ENCODE measurements around the gene NCKAP1.

The NCKAP1 gene

DNA sequence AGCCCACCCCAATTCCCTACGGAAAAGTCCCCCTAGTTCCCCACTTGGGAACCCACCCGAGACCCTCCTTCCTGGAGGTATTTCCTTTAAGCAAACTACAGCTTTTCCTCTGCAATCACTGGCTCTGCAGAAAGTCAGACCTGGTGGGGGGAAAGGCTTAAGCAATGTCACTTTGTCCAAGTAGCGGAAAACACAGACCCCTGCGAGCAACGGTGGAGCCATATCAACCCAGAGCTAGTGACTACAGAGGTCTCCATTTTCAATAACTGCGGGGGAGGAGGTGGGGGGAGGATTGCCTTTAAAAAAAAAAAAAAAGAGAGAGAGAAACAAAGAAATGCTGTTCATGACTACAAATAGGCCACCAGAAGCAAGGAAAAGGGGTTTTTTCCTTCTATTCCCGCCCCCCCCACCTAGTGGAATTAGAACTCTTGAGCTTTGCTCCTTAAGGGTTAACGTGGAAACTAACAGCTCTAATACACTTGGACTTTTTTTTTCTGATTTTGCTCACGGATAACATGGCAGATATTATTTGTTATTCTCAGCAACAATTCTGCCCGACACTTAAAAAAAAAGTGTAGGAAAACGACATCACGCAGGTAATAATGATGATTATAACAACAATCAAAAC, 170.7 kb downstream of the NCKAP1 start:
- no peak for FAIRE-seq

DNA sequence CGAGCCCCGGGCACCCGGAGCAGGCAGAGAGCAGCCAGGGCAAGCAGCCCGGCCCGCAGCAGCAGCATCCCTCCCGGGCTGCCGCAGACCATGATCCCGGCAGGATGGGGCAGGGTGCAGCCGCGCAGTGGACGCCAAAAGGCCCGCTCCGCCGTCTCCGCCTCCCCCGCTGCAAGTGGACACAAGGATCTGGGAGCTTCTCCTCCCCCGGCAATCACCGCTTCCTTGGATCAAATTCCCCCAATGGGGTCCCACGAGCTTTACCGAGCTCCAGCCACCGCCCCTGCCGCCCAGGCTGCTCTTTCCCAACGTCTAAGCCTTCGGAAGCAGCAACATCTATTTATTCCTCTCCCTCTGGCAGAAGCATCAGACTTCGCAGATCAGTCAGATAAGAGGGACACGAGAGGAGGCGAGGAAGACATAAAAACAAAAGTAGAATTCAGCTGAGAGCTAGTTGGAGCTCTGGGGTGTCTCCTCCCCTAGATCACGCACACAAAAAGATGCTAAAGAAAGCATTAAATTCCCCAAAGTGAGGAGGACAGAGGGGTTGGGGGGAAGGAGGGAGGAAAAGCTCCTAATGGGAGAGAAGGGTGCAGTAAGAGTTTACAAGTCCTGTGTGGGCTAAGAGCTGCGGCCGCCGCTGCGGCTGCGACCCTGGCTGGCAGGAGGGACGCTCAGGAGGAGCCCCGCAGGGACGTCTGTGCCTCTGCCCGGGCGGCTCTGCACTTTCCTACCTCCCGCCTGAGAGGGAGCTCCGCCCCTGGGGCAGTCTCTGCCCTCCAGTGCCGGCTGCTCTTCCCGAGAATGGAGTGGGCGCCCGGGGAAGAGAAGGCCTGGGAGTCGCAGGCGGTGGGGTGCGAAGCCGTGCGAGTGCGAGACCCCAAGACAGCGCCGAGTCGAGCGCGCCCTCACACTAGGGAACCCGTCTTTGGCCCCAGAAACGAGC, 171.5 kb downstream of the NCKAP1 start, which contains the start of gene FRZB:
FRZB (minus strand) TSS at position 177 of the 946 bp plus-strand sequence; CDS start at position 92, 85 bp downstream.
- no peak for FAIRE-seq

DNA sequence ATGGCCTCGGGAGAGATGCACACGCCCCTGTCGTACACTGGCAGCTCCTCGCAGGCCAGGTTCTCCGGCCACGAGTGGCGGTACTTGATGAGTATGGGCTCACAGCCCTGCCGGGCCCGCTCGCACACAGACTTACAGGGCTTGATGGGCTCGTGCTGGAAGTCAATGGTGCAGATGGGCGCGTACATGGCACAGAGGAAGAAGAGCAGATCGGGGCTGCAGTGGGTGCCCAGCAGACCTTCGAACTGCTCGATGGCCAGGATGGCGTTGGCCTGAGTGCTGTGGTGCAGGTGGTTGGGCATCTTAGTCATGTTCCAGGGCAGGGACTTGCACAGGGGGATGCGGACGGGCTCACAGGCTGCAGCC, 172.2 kb downstream of the NCKAP1 start:
- no peak for FAIRE-seq

DNA sequence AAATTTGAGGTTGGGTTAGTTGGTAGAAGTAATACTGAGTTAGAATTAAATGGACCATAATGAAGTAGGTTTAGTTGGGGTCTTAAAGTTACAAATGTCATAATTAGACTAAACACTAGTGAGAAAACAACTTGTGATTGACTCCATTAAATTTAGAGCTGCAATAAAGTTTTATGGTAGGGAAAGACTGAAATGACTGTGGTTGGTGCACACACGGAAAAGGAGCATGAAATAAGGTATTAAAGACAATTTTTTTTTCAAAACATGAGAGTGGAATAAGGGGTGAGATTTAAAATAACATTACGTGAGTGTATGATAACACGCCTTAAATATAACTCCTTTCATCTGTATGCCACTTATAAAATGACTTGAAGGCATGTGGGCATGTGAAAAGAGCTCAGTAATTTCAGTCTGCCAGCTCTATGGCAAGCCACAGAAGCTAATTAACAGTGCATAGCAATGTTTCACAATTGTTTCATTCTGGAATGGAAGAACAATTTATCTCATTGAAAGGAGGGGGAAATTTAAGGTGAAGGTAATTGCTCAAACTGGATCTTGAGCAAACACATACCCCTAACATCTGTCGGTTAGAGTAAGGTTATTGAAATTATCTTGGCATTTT, 173.2 kb downstream of the NCKAP1 start:
- no peak for FAIRE-seq

DNA sequence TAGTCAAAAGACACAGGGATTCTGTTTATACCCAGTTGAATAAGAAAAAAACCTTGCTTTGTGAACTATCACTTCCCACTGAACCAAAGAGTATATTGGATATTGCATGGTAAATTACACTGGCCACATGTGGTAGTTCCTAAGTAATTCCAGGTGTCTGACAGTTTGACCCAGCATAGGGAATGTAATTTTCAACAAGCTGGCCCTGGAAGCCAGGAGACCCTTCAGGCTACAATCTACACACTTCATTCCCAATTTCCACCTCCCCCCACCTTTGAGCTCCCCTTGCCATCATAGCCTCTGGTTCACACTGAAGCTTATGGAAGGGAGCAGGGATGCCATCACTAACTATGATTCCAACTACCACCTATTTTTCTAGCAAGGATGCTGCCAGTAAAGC, 174.6 kb downstream of the NCKAP1 start:
- FAIRE-seq, result no peak

DNA sequence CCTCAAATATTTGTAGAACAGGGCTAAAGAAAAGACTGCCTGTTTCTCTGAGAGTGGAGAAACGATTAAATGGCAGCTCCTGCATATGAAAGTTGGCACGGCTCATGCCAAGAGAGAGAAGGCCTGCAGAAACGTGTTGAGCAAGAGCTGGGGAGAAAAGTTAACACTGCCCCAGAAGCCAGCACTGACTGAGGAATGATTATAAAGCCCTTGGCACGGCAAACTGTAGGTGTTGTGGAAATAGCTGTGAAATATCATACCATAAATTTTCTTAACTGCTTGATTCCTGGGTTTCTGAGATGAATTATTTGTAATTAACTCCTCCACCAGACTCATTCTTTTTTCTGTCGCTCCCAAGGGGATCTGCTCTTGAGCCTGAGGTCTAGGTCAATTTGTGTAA, 176.2 kb downstream of the NCKAP1 start:
- FAIRE-seq, result no peak

DNA sequence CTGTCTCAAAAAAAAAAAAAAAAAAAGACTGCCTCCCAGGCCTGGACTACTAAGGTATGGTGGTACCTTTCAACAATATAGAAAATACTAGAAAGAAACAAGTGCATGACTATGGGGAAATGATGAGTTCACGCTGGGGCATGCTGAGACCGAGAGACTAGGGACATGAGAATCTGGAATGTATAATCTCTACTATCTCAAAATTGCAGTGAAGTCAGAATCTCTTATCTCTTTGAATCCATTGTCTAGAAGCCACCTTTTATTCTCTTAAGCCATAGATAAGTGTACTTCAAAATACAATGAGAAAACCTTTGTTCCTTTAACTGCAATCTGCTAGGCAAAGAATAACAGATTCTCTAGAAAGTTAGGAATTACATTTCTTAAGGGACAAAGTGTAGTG, 177.4 kb downstream of the NCKAP1 start:
- no peak for FAIRE-seq
